Left ventricle myocardium inferior (tissue), 1 donor: ENCODE data around the gene CCDC110. TPM values are rescaled to one million over a fixed set of nuclear protein-coding genes. Genes with fewer than 3 reads are reported as not detected.

Experiments used
- DNase-seq: peaks from one replicate; pipeline ENCODE4 v3.0.0-alpha.2; 2020
- H3K27ac ChIP-seq: fragments of 200-600 bp; replicated peaks from 2 replicates; pipeline ENCODE4 v1.8.0; 2021
- H3K27me3 ChIP-seq: fragments of 200-600 bp; 2 replicates; pipeline ENCODE4 v1.8.0; 2021; ENCODE audit warnings: low read depth
- H3K36me3 ChIP-seq: fragments of 200-600 bp; 2 replicates; pipeline ENCODE4 v1.8.0; 2021
- H3K4me1 ChIP-seq: fragments of 200-600 bp; 2 replicates; pipeline ENCODE4 v1.8.0; 2021
- H3K4me3 ChIP-seq: fragments of 200-600 bp; 2 replicates; pipeline ENCODE4 v1.8.0; 2021; ENCODE audit warnings: mild to moderate bottlenecking, moderate library complexity
- H3K9me3 ChIP-seq: fragments of 200-600 bp; replicated peaks from 2 replicates; pipeline ENCODE4 v1.8.0; 2021
- CTCF ChIP-seq: fragments of 200-600 bp; IDR thresholded peaks from 2 replicates; pipeline ENCODE4 v1.8.0; 2021; ENCODE audit warnings: antibody characterized with exemption, mild to moderate bottlenecking, borderline replicate concordance
- intact Hi-C: fragments of 100-400 bp; cut with micrococcal nuclease; formaldehyde crosslinking; loops from one replicate; pipeline ENCODE4 v1.11.0; 2022
- total RNA-seq: library from RNA; stranded (reverse); fragmentation: NEBNext Ultra II Directional; extraction: Animal tissue kit (Norgen Biotek cat#: 25700); gene quantifications from one replicate; pipeline ENCODE4 v1.2.1, GENCODE V29; 2021
- donor health status: DM: no; HTN: yes; CAD: no; lungs with severe emphysema.

The CCDC110 gene
- total RNA-seq, 1 donor from 2014 or later, result 2.0 TPM

- peak; percentile 97 for DNase-seq
- Histone ChIP-seq H3K27me3 (no peaks in the 10 kb centered on the region), H3K27ac (peak overlapping the region; percentile 100), H3K36me3 (peaks cover 25% of the 10 kb centered on the region), H3K4me3 (peak overlapping the region; percentile 81), H3K4me1 (peaks cover 58% of the 10 kb centered on the region), H3K9me3 (no peaks in the 10 kb centered on the region)
- no peak for TF ChIP-seq CTCF
- intact Hi-C loops, result no loop called here
These were observed 75.4 kb downstream of the CCDC110 start for GRCh38 chr4:185395956-185396723.

GRCh38 chr4:185395238-185395955 lies 76.1 kb downstream of the CCDC110 start, which contains the start of gene LRP2BP:
LRP2BP (minus strand) TSS chr4:185395924; CDS start chr4:185378186, 17,738 bp downstream.
- TF ChIP-seq CTCF, result no peak
- intact Hi-C loops, result no loop called here
- DNase-seq, result no peak
- peaks cover 58% of the 10 kb centered on the region for H3K4me1 ChIP-seq
- H3K36me3 ChIP-seq, result peaks cover 17% of the 10 kb centered on the region
- H3K27me3 ChIP-seq, result no peaks in the 10 kb centered on the region
- H3K9me3 ChIP-seq, result no peaks in the 10 kb centered on the region
- H3K27ac ChIP-seq, result peak within 1 kb of the TSS; percentile 100
- peak within 1 kb of the TSS; percentile 81 for H3K4me3 ChIP-seq

Other genes starting within 250 kb of the CCDC110 start
- 2.8 TPM for gene LRP2BP, start 75.8 kb downstream of the CCDC110 start, total RNA-seq
- 18.0 TPM for gene ANKRD37, start 74.9 kb downstream of the CCDC110 start, total RNA-seq
- 51.2 TPM for gene UFSP2, start 45.8 kb downstream of the CCDC110 start, total RNA-seq
- 308 TPM for gene PDLIM3, start 63.8 kb upstream of the CCDC110 start, total RNA-seq